ENCODE measurements around the gene LIFR. TPM values are rescaled to one million over a fixed set of nuclear protein-coding genes. Genes with fewer than 3 reads are reported as not detected.
A peak's percentile ranks its signal among the peaks of the same experiment; 100 is the strongest.
"Not testable (repeated sequence)": the region's sequence is repeated elsewhere in the genome, so short reads cannot be mapped to it uniquely, and the experiment has no call there.

The LIFR gene
- 83.4 TPM for total RNA-seq

GRCh38 chr5:38556599-38557307 is at the start of gene LIFR:
TSS of gene LIFR (minus strand) at chr5:38556646. CDS start at chr5:38530647, 25,999 bp downstream.
- DNase-seq = peak; percentile 80

GRCh38 chr5:38605610-38606009 is 49.2 kb upstream of the LIFR start:
- DNase-seq = no peak

- no peak for DNase-seq
These were observed 47.2 kb upstream of the LIFR start for GRCh38 chr5:38603691-38604090.

- no peak for DNase-seq
These were observed 46.2 kb upstream of the LIFR start for GRCh38 chr5:38602641-38603040.

GRCh38 chr5:38601863-38602298 is 45.4 kb upstream of the LIFR start:
- DNase-seq = no peak

- DNase-seq = no peak
These were observed 44.9 kb upstream of the LIFR start for GRCh38 chr5:38601133-38601862.

GRCh38 chr5:38600329-38601045 is 44.0 kb upstream of the LIFR start:
- DNase-seq = no peak

GRCh38 chr5:38599751-38600150 is 43.3 kb upstream of the LIFR start:
- DNase-seq = not testable (repeated sequence)

- DNase-seq = no peak
These were observed 42.7 kb upstream of the LIFR start for GRCh38 chr5:38598994-38599617.

- DNase-seq = no peak
These were observed 42.0 kb upstream of the LIFR start for GRCh38 chr5:38598296-38598993.

- DNase-seq = no peak
These were observed 40.5 kb upstream of the LIFR start for GRCh38 chr5:38596981-38597380.

- no peak for DNase-seq
These were observed 38.8 kb upstream of the LIFR start for GRCh38 chr5:38595132-38595745.

GRCh38 chr5:38593959-38594358 is 37.5 kb upstream of the LIFR start:
- no peak for DNase-seq

GRCh38 chr5:38591523-38591849 is 35.0 kb upstream of the LIFR start:
- no peak for DNase-seq

- no peak for DNase-seq
These were observed 34.5 kb upstream of the LIFR start for GRCh38 chr5:38590838-38591522.

GRCh38 chr5:38589629-38590028 is 33.2 kb upstream of the LIFR start:
- no peak for DNase-seq

- DNase-seq = no peak
These were observed 29.4 kb upstream of the LIFR start for GRCh38 chr5:38585816-38586215.

GRCh38 chr5:38583500-38583899 is 27.1 kb upstream of the LIFR start:
- DNase-seq = no peak

GRCh38 chr5:38582975-38583319 is 26.5 kb upstream of the LIFR start:
- no peak for DNase-seq

- no peak for DNase-seq
These were observed 26.0 kb upstream of the LIFR start for GRCh38 chr5:38582293-38582974.

- DNase-seq = no peak
These were observed 25.2 kb upstream of the LIFR start for GRCh38 chr5:38581597-38581996.

All from occipital lobe (tissue), 2 donors.